Stimulated activated CD8-positive, alpha-beta memory T cell treated with anti-CD3 and anti-CD28 coated beads, Interleukin-4, amount 100 ng/mL, for 1 hour (primary cell): ENCODE results near the gene MRI1.

Experiments used
- DNase-seq, 2 donors: peaks; one replicate each; pipeline ENCODE4 v3.0.0-alpha.2; 2020; ENCODE audit warnings: low read depth in 2 of 2, low spot score in 1 of 2

MRI1 gene

GRCh38 chr19:13821292-13821691 is 57.0 kb downstream of the MRI1 start:
- DNase-seq: no peak

GRCh38 chr19:13823256-13823655 is 58.9 kb downstream of the MRI1 start:
- no peak for DNase-seq
